HG02678 (cell line): ENCODE results near the gene KLC4.
A peak's percentile ranks its signal among the peaks of the same experiment; 100 is the strongest.

Source experiments
- ATAC-seq: cut with Tn5 transposase; IDR thresholded peaks from one replicate; pipeline ENCODE4 v1.9.1; 2021; ENCODE audit warnings: mild to moderate bottlenecking, moderate library complexity; ENCODE audit not compliant: unreplicated experiment

Gene KLC4

GRCh38 chr6:43059168-43060033, at the start of gene KLC4, which contains the start of gene MRPL2:
TSS of gene KLC4 (plus strand) at chr6:43059631. CDS start at chr6:43061336, 1,705 bp downstream.
TSS of gene MRPL2 (minus strand) at chr6:43059434. CDS start at chr6:43059381, 53 bp downstream.
- peak; percentile 91 for ATAC-seq

GRCh38 chr6:43011207-43011606, 48.2 kb upstream of the KLC4 start:
- ATAC-seq = no peak

GRCh38 chr6:43012364-43012763, 47.1 kb upstream of the KLC4 start:
- no peak for ATAC-seq

GRCh38 chr6:43013097-43013842, 46.2 kb upstream of the KLC4 start:
- no peak for ATAC-seq

- ATAC-seq = peak; percentile 93
Observed at GRCh38 chr6:43013843-43014433, 45.5 kb upstream of the KLC4 start, which contains the start of the genes KLHDC3 and MEA1. TSS of gene KLHDC3 (plus strand) at chr6:43014249. CDS start at chr6:43017193, 2,944 bp downstream. TSS of gene MEA1 (minus strand) at chr6:43013946. CDS start at chr6:43013813, 133 bp downstream.

- no peak for ATAC-seq
Observed at GRCh38 chr6:43014434-43014909, 45.0 kb upstream of the KLC4 start.

- ATAC-seq = no peak
Observed at GRCh38 chr6:43016176-43016942, 43.1 kb upstream of the KLC4 start.

GRCh38 chr6:43016943-43017334, 42.5 kb upstream of the KLC4 start:
- no peak for ATAC-seq

GRCh38 chr6:43019152-43019551, 40.3 kb upstream of the KLC4 start:
- ATAC-seq = no peak

- no peak for ATAC-seq
Observed at GRCh38 chr6:43020052-43020705, 39.3 kb upstream of the KLC4 start.

GRCh38 chr6:43020847-43021246, 38.6 kb upstream of the KLC4 start:
- no peak for ATAC-seq

GRCh38 chr6:43021270-43022047, 38.0 kb upstream of the KLC4 start, which contains the start of gene RRP36:
TSS of gene RRP36 (plus strand) at chr6:43021623. CDS start at chr6:43021655, 32 bp downstream.
- ATAC-seq = peak; percentile 80

- ATAC-seq = no peak
Observed at GRCh38 chr6:43024436-43024835, 35.0 kb upstream of the KLC4 start.

GRCh38 chr6:43026365-43026764, 33.1 kb upstream of the KLC4 start:
- no peak for ATAC-seq

- ATAC-seq = no peak
Observed at GRCh38 chr6:43029120-43029519, 30.3 kb upstream of the KLC4 start.

GRCh38 chr6:43032326-43032725, 27.1 kb upstream of the KLC4 start:
- no peak for ATAC-seq

GRCh38 chr6:43033496-43034189, 25.8 kb upstream of the KLC4 start:
- ATAC-seq = no peak

- ATAC-seq = no peak
Observed at GRCh38 chr6:43034190-43034525, 25.3 kb upstream of the KLC4 start.
